GM19467 (cell line): ENCODE data around the gene PNKP.

Experiments used
- ATAC-seq: cut with Tn5 transposase; IDR thresholded peaks from one replicate; pipeline ENCODE4 v1.9.1; 2021; ENCODE audit warnings: mild to moderate bottlenecking, moderate library complexity; ENCODE audit not compliant: unreplicated experiment

PNKP gene

GRCh38 chr19:49847731-49848696, 19.4 kb downstream of the PNKP start:
- ATAC-seq = no peak

GRCh38 chr19:49846408-49846807, 21.0 kb downstream of the PNKP start:
- no peak for ATAC-seq

GRCh38 chr19:49845414-49845813, 22.0 kb downstream of the PNKP start:
- no peak for ATAC-seq

GRCh38 chr19:49844138-49845095, 23.0 kb downstream of the PNKP start:
- ATAC-seq = no peak

- no peak for ATAC-seq
Measured at GRCh38 chr19:49843265-49843664, 24.1 kb downstream of the PNKP start.

- no peak for ATAC-seq
Measured at GRCh38 chr19:49840736-49841249, 26.6 kb downstream of the PNKP start.

GRCh38 chr19:49840321-49840720, 27.1 kb downstream of the PNKP start:
- no peak for ATAC-seq

- ATAC-seq = no peak
Measured at GRCh38 chr19:49839713-49840112, 27.7 kb downstream of the PNKP start.

GRCh38 chr19:49838885-49839588, 28.3 kb downstream of the PNKP start:
- no peak for ATAC-seq

- no peak for ATAC-seq
Measured at GRCh38 chr19:49837425-49837824, 30.0 kb downstream of the PNKP start.

GRCh38 chr19:49837009-49837310, 30.4 kb downstream of the PNKP start:
- ATAC-seq = no peak

- no peak for ATAC-seq
Measured at GRCh38 chr19:49836176-49837008, 31.0 kb downstream of the PNKP start.

- ATAC-seq = no peak
Measured at GRCh38 chr19:49835562-49835961, 31.8 kb downstream of the PNKP start.

GRCh38 chr19:49833599-49833998, 33.8 kb downstream of the PNKP start:
- ATAC-seq = no peak

GRCh38 chr19:49832556-49832955, 34.8 kb downstream of the PNKP start:
- ATAC-seq = no peak

- ATAC-seq = no peak
Measured at GRCh38 chr19:49831592-49831991, 35.8 kb downstream of the PNKP start.

- ATAC-seq = no peak
Measured at GRCh38 chr19:49830766-49831165, 36.6 kb downstream of the PNKP start.

- no peak for ATAC-seq
Measured at GRCh38 chr19:49829721-49830120, 37.7 kb downstream of the PNKP start.

- no peak for ATAC-seq
Measured at GRCh38 chr19:49829200-49829599, 38.2 kb downstream of the PNKP start.

- no peak for ATAC-seq
Measured at GRCh38 chr19:49827034-49827433, 40.3 kb downstream of the PNKP start.
